Choroid plexus epithelial cell (primary cell): ENCODE results near the gene IFT27.

Experiments
- DNase-seq: peaks from one replicate; pipeline ENCODE4 v3.0.0-alpha.2; 2010; ENCODE audit warnings: low read depth
- H3K4me3 ChIP-seq: 2 replicates; pipeline ENCODE4 v1.5.1; 2011; ENCODE audit warnings: low read depth, mild to moderate bottlenecking, control low read depth, low read length, moderate library complexity
- CTCF ChIP-seq: conservative IDR thresholded peaks from 2 replicates; pipeline ENCODE4 v1.5.1; 2011; ENCODE audit warnings: low read depth, mild to moderate bottlenecking, control low read depth, inconsistent platforms, low read length, moderate library complexity

Gene IFT27

GRCh38 chr22:36797911-36798673 lies 22.2 kb upstream of the IFT27 start:
- DNase-seq: no peak
- no peak for TF ChIP-seq CTCF
- H3K4me3 ChIP-seq: no peak overlapping the region

- no peak overlapping the region for H3K4me3 ChIP-seq
- no peak for DNase-seq
- no peak for TF ChIP-seq CTCF
Measured at GRCh38 chr22:36797374-36797773, 21.5 kb upstream of the IFT27 start.

GRCh38 chr22:36796552-36797175 lies 20.7 kb upstream of the IFT27 start:
- no peak overlapping the region for H3K4me3 ChIP-seq
- no peak for DNase-seq
- TF ChIP-seq CTCF: no peak

GRCh38 chr22:36795633-36796032 lies 19.7 kb upstream of the IFT27 start:
- no peak overlapping the region for H3K4me3 ChIP-seq
- no peak for DNase-seq
- no peak for TF ChIP-seq CTCF

- no peak for DNase-seq
- no peak overlapping the region for H3K4me3 ChIP-seq
- no peak for TF ChIP-seq CTCF
Measured at GRCh38 chr22:36790648-36791047, 14.7 kb upstream of the IFT27 start.

- H3K4me3 ChIP-seq: no peak overlapping the region
- no peak for DNase-seq
- no peak for TF ChIP-seq CTCF
Measured at GRCh38 chr22:36787204-36787988, 11.5 kb upstream of the IFT27 start.
